Ectodermal cell (in vitro differentiated cells): ENCODE data around the gene UFSP2.

Experiments used
- H3K27ac ChIP-seq: 2 replicates; pipeline ENCODE4 v1.7.0; 2013; ENCODE audit warnings: mild to moderate bottlenecking, low read depth, low read length; ENCODE audit not compliant: insufficient read depth, poor library complexity, severe bottlenecking
- H3K27me3 ChIP-seq: 2 replicates; pipeline ENCODE4 v1.7.0; 2013; ENCODE audit warnings: mild to moderate bottlenecking, low read length; ENCODE audit not compliant: insufficient read depth, control insufficient read depth, poor library complexity, severe bottlenecking
- H3K36me3 ChIP-seq: one replicate; pipeline ENCODE4 v1.7.0; 2013; ENCODE audit warnings: low read length; ENCODE audit not compliant: control insufficient read depth, insufficient read depth
- H3K4me1 ChIP-seq: one replicate; pipeline ENCODE4 v1.7.0; 2013; ENCODE audit warnings: low read length; ENCODE audit not compliant: control insufficient read depth, insufficient read depth
- H3K4me3 ChIP-seq: 2 replicates; pipeline ENCODE4 v1.7.0; 2013; ENCODE audit warnings: low read depth, low read length, control low read depth; ENCODE audit not compliant: insufficient read depth
- H3K9me3 ChIP-seq: 2 replicates; pipeline ENCODE4 v1.7.0; 2013; ENCODE audit warnings: mild to moderate bottlenecking, low read length, moderate library complexity; ENCODE audit not compliant: control insufficient read depth
- WGBS, 2 experiments: methylation state at CpG; one replicate each; pipeline ENCODE4 v1.1.7; 2013; ENCODE audit warnings: missing lambda C conversion rate in 2 of 2; 5-methylcytosine and 5-hydroxymethylcytosine counted together

The UFSP2 gene

DNA sequence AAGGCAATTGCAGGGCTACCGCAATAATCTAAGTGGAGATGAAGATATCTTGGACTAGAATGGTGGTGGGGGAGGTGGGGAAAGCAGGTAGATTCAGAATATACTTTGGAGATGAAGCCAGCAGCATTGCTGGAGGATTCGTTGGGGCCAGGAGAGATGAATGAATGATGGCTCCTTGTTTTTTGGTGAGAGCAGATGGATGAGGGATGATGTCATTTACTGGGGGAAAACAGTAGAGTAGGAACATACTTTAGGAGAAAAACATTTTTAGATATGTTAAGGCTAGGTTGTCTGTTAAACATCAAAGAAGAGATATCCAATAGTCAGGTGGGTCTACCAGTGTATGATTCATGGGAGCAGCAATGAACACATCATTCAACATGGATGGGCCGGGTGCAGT is 39.9 kb upstream of the UFSP2 start:
- 92 to 94% methylated on average over 3 of the region's 3 CpGs for WGBS, 2 experiments
- Histone ChIP-seq H3K27me3 (peaks cover 11% of the 10 kb centered on the region), H3K4me3 (no peak overlapping the region), H3K9me3 (no peaks in the 10 kb centered on the region), H3K4me1 (peaks cover 9% of the 10 kb centered on the region), H3K36me3 (no peaks in the 10 kb centered on the region), H3K27ac (no peak overlapping the region)

DNA sequence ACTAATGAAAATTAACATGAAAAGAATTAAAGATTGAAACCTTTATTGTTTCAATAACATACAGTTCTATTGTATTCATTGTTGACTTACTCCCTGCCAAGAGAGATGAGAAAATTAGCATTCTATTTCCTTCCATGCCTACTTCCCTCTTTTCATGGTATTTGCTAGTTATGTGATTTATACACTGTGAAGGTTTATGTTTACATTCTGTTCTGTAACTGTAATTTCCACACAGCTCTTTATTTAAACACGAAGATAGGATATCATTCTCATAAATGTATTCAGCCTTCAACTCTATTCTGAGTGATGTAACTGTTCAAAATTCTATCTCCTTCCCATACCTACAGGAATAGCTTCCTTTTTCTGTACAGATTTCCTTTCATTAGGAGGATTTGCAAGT is 39.1 kb upstream of the UFSP2 start:
- H3K9me3 ChIP-seq, result no peaks in the 10 kb centered on the region
- no peak overlapping the region for H3K4me3 ChIP-seq
- H3K27me3 ChIP-seq, result peaks cover 2% of the 10 kb centered on the region
- H3K27ac ChIP-seq, result no peak overlapping the region
- WGBS, 2 experiments, result 88 to 100% methylated on average over 1 of the region's 1 CpG
- peaks cover 9% of the 10 kb centered on the region for H3K4me1 ChIP-seq
- no peaks in the 10 kb centered on the region for H3K36me3 ChIP-seq

DNA sequence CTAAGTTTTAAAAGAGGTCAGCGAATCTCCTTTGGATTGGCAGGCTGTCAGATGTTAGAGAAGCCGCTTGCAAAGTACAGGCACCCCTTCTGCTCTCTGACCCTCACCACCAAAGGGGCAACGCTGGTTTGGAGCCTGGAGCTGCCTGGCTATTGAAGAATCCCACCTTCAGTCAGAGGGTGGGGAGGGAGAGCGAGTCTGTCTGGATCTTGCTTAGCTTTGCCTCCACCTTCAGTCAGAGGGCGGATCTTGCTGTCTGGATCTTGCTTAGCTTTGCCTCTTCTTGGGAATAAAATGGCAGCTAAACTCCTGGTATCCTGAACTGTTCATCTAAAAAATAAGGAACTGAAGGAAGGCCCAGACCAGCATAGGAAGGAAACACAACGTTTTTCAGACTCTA is 38.4 kb upstream of the UFSP2 start:
- Histone ChIP-seq H3K27ac (no peak overlapping the region), H3K4me1 (peaks cover 9% of the 10 kb centered on the region), H3K4me3 (no peak overlapping the region), H3K36me3 (no peaks in the 10 kb centered on the region), H3K27me3 (no peaks in the 10 kb centered on the region), H3K9me3 (no peaks in the 10 kb centered on the region)
- 45 to 52% methylated on average over 6 of the region's 6 CpGs for WGBS, 2 experiments

DNA sequence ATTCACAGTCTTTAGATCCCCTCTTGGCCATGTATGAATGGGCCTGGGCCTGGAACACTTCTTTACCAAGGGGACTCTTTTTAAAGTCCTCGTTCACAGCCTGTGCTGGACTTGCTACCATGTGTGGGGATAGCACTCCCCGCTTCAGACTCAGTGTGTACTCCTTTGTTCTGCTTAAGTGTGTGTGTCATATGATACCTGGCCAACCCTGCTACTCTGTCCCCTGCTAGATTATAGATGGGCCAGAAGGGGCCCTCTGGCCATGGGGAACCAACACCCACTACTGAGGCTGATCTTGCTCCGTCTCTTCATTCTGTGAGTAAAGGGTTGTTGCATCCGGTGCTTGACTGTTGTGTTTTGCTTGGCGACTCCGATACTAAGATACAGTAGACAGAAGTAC is 37.8 kb upstream of the UFSP2 start:
- 94 to 95% methylated on average over 6 of the region's 6 CpGs for WGBS, 2 experiments
- Histone ChIP-seq H3K27me3 (no peaks in the 10 kb centered on the region), H3K36me3 (no peaks in the 10 kb centered on the region), H3K4me3 (no peak overlapping the region), H3K9me3 (no peaks in the 10 kb centered on the region), H3K27ac (no peak overlapping the region), H3K4me1 (peaks cover 9% of the 10 kb centered on the region)

DNA sequence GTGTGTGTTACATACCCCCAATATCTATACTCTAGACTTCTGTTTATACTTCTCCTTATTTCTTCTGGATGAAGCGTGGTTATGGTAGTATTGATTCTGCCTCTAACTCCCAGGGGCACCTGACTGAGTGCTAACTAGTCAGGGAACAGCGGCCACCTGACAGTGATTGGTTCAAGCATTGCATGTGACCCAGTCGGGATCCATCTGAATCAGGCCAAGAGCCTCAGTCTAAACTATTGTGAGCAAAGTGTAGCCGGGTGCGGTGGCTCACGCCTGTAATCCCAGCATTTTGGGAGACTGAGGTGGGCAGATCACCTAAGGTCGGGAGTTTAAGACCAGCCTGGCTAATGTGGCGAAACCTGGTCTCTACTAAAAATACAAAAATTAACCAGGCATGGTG is 35.8 kb upstream of the UFSP2 start:
- Histone ChIP-seq H3K4me1 (peaks cover 9% of the 10 kb centered on the region), H3K27me3 (no peaks in the 10 kb centered on the region), H3K27ac (no peak overlapping the region), H3K9me3 (no peaks in the 10 kb centered on the region), H3K4me3 (no peak overlapping the region), H3K36me3 (no peaks in the 10 kb centered on the region)
- WGBS, 2 experiments, result 92 to 93% methylated on average over 8 of the region's 8 CpGs

DNA sequence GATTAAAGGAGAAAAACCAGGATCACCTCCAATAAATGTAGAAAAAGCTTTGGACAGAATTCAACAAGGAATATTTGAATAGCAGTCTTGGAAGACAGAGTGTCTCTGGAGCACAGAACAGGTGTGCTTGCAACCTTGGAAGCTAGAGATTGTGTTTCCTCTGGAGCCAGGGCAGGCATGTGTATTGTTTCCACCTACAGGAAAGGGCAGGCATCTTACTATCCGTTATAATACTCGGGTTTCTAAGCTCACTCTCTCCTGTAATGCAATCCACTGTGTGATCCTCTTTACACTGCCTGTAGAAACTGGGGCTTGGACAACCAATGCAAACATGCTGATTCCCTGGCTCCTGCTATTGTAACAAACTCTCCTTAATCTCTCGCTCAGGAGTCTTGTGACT is 31.4 kb upstream of the UFSP2 start:
- Histone ChIP-seq H3K27ac (no peak overlapping the region), H3K4me1 (no peaks in the 10 kb centered on the region), H3K4me3 (no peak overlapping the region), H3K9me3 (no peaks in the 10 kb centered on the region), H3K36me3 (no peaks in the 10 kb centered on the region), H3K27me3 (no peaks in the 10 kb centered on the region)
- 37 to 39% methylated on average over 3 of the region's 3 CpGs for WGBS, 2 experiments

DNA sequence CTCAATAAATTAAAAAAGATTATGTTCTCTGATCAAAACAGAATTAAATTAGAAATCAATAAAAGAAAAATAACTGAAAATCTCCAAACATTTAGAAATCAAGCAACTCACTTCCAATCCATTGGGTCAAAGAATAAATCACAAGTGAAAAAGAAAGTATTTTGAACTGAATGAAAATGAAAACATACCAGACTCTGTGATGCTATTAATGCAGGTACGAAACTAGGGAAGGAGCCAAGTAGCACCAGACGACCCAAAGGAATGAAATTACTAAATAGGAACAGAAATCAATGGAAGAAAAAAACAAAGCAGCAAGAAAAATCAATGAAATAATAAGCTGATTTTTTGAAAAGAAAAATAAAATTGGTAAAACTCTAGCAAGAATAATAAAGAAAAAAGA is 30.4 kb upstream of the UFSP2 start:
- Histone ChIP-seq H3K27ac (no peak overlapping the region), H3K9me3 (no peaks in the 10 kb centered on the region), H3K4me1 (no peaks in the 10 kb centered on the region), H3K27me3 (no peaks in the 10 kb centered on the region), H3K36me3 (no peaks in the 10 kb centered on the region), H3K4me3 (no peak overlapping the region)
- whole genome bisulfite sequencing, 2 experiments, result 42 to 47% methylated on average over 2 of the region's 2 CpGs

DNA sequence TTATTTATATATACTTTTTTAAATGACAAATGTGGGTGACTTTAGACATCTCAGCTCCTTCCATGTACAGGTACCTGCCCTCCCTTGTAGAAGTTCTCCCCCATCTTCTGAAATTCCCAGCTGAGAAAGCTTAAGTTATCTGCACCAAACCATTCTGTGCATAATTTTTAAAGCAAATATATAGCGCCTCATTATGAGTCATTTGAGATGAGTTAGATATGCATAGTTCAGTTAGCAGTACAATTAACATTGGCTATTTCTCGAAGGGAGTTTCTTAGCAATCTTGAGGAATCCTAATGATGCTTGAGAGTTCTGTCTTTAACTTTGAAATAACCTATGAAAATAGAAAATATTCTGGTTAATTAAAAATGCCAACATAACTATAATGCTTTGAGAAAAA is 19.4 kb upstream of the UFSP2 start:
- WGBS, 2 experiments, result 86 to 93% methylated on average over 2 of the region's 2 CpGs
- Histone ChIP-seq H3K27me3 (no peaks in the 10 kb centered on the region), H3K36me3 (no peaks in the 10 kb centered on the region), H3K27ac (no peak overlapping the region), H3K9me3 (no peaks in the 10 kb centered on the region), H3K4me3 (no peak overlapping the region), H3K4me1 (no peaks in the 10 kb centered on the region)

DNA sequence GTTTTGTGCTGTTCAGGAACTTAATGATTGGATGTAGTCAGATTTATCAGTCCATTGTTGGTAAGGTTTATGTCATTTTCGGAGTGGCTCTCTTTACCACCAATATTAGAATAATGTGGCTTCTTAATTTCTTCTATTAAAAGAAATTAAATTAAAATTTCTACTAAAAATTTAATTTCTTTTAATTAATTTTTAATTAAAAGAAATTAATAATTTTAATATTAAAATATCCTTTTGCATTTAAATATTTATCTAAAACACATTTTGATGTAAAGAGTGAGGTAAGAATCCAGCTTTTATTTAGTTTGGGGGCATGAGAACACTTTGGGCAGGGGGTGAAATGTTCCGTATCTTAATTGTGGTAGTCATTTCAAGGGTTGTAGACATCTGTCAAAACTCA is 15.7 kb upstream of the UFSP2 start:
- Histone ChIP-seq H3K4me1 (no peaks in the 10 kb centered on the region), H3K9me3 (no peaks in the 10 kb centered on the region), H3K36me3 (no peaks in the 10 kb centered on the region), H3K27ac (no peak overlapping the region), H3K4me3 (no peak overlapping the region), H3K27me3 (no peaks in the 10 kb centered on the region)
- 100% methylated on average over 1 of the region's 2 CpGs for WGBS, 2 experiments

DNA sequence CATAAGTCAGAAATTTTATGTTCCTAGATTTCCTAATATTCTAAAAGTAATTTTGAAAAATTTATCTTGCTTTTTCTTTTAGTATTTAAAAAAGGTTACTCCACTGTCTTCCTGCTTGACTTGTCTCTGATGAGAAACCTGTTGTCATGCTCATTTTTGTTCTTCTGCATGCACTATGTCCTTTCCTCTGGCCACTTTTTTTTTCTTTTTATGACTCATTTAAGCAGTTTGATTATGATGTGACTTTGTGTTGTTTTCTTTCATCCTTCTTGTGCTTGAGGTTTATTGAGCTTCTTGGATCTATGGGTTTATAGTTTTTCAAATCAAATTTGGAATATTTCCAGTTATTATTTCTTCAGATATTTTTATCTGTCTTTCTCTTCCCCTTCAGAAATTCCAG is 12.0 kb upstream of the UFSP2 start:
- Histone ChIP-seq H3K4me3 (no peak overlapping the region), H3K4me1 (no peaks in the 10 kb centered on the region), H3K9me3 (no peaks in the 10 kb centered on the region), H3K36me3 (no peaks in the 10 kb centered on the region), H3K27ac (no peak overlapping the region), H3K27me3 (no peaks in the 10 kb centered on the region)

DNA sequence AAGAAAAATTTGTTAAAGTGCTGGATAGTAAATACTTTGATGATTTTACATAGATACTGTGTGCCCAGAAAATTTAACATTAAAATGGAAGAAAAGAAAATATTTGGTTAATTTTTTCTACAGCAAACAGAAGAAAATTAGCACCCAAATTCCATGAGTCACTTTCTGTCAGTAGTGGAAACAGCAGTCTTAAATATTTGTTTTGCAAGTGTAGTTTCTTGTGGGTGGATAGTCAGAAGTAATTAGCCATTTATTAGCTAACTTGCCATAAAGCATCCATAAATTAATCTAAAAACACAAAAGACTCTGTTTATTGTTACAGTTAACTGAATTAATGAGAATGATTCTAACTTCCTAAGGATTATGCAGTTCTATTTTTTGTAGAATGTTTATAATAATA is 9.7 kb upstream of the UFSP2 start:
- Histone ChIP-seq H3K4me1 (no peaks in the 10 kb centered on the region), H3K27ac (no peak overlapping the region), H3K27me3 (no peaks in the 10 kb centered on the region), H3K4me3 (no peak overlapping the region), H3K9me3 (no peaks in the 10 kb centered on the region), H3K36me3 (no peaks in the 10 kb centered on the region)
